Stimulated activated CD8-positive, alpha-beta memory T cell treated with anti-CD3 and anti-CD28 coated beads, Interleukin-12 subunit alpha, Interleukin-12 subunit beta, amount 100 ng/mL, for 24 hours (primary cell): ENCODE measurements around the gene PDE6G.

ENCODE experiments used
- DNase-seq: peaks from one replicate; pipeline ENCODE4 v3.0.0-alpha.2; 2020; ENCODE audit errors: extremely low read depth

PDE6G gene

GRCh38 chr17:81656118-81656743 lies at the start of gene PDE6G:
TSS of gene PDE6G (minus strand) at chr17:81656542. CDS start at chr17:81653305, 3,237 bp downstream.
- no peak for DNase-seq

DNA sequence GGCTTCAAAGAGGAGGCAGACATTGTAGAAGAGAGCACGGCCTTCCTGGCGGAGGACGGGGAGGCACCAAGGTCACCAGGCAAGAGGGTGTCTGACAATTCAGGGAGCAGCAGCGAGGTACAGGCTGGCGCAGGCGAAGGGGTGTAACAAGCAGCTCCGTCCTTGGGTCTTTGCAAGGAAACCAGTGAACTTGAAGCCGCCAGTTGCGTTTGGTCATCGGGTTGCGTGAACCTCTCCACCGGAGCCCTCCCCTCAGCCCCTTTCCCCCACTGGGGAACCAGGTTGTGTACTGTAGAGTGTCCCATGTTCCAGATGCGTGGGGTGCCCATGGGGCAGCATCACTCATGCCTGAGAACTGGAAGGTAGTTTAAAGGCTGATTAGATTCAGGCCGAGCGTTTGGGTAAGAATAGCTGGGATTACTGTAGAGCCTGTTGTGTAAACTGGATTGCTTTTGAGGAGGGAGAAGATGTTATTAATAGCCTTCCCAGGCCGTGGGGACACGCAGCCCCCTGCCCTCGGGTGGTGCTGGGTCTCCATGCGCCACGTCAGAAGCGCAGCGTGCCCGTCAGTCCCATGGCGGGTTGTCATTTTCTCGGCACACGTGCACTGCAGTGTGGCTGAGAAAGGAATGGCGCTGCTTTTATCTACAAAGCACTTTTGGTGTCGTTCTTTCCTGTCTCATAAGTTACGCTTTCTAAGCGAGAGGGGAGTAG lies 49.3 kb upstream of the PDE6G start:
- no peak for DNase-seq

DNA sequence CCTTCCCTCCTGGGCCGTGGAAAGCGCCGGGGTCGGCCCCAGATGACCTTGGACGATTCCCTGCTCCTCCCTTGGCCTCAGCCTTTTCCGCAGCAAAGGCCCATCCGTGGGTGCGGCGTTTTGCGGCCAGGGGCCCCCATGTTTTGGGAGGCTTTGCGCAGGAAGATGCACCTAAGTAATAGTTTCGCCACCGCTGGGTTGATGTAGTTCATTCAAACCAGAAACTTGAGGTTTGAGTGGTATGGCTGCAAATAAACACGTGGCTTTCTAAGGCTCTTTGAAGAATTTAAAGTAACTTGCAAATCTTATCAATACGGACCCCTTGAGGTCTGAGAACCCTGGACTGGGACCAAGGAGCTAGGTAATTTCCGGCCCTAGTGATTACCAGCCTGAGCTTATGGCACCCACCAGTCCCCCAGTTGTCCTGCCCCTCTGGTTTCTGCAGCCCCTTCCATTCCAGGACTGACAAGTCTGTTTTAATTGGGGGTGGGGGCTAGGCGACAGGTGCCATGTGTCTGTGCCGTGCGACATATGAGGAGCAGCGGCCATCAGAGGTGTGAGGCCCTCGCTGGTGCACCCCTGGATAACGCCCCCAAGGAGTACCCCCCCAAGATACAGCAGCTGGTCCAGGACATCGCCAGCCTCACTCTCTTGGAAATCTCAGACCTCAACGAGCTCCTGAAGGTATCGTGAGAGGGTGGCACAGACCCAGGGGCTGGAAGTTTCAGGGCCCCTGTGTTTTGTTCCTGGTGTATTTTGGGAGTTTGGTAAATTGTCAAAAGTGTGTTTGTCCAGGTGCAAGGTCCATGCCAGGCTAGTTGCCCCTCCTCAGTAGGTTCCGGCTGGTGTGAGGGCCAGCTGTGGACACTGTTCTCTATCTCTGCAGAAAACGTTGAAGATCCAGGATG lies 47.7 kb upstream of the PDE6G start:
- no peak for DNase-seq

DNA sequence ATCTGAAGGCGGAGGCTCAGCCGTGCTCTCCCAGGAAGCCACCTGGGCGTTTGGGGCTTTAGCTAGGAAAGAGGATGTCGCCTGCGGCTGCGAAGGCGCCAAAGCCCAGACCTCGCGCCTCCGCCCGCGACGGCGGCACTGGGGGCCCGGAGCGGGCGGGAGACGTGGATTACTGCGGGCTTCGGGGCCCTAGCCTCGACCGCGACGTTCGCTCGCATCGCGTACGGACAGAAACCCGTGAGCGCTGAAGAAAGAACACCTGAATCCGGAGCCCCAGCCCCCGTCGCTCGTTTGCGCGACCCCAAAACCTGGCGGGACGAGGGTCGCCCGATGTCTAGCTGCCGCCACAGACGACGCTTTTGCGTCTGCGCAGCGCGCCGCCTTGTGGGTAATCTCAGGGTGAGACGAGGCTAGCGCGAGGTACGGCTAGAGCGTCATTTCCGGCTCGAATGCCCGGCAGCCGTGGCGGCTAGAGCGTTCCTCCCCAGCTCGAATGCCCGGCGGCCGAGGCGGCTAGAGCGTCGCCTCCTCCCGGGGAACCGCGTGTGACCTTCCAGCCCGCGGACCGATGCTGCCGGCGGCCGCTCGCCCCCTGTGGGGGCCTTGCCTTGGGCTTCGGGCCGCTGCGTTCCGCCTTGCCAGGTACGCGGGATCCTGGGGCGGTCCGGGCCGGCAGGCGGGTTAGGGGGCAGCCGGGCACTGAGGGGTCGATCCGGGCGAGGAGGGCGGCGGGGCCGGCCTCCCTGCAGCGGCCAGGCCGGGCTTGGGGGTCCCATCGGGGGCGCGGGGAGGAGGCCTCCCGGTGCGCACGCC lies 46.8 kb upstream of the PDE6G start, which contains the start of gene MRPL12:
MRPL12 (plus strand) TSS at position 434 of the 813 bp plus-strand sequence; CDS start at position 569, 135 bp downstream.
- peak; percentile 80 for DNase-seq

DNA sequence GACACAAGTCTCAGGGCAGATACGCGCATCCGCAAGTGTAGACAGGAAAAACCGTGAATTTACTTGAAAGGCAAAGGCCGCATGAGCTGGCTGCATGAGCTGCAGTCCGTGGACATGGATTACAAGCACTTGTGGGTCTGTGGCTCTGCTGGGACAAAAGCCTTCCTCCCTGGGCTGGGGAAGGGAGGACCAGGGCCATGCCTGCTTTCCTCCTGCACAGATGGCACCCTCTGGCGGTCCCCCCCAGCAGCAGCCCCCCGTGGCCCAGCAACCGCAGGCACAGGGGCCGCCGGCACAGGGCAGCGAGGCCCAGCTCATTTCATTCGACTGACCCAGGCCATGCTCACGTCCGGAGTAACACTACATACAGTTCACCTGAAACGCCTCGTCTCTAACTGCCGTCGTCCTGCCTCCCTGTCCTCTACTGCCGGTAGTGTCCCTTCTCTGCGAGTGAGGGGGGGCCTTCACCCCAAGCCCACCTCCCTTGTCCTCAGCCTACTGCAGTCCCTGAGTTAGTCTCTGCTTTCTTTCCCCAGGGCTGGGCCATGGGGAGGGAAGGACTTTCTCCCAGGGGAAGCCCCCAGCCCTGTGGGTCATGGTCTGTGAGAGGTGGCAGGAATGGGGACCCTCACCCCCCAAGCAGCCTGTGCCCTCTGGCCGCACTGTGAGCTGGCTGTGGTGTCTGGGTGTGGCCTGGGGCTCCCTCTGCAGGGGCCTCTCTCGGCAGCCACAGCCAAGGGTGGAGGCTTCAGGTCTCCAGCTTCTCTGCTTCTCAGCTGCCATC lies 45.1 kb upstream of the PDE6G start:
- DNase-seq, result no peak

DNA sequence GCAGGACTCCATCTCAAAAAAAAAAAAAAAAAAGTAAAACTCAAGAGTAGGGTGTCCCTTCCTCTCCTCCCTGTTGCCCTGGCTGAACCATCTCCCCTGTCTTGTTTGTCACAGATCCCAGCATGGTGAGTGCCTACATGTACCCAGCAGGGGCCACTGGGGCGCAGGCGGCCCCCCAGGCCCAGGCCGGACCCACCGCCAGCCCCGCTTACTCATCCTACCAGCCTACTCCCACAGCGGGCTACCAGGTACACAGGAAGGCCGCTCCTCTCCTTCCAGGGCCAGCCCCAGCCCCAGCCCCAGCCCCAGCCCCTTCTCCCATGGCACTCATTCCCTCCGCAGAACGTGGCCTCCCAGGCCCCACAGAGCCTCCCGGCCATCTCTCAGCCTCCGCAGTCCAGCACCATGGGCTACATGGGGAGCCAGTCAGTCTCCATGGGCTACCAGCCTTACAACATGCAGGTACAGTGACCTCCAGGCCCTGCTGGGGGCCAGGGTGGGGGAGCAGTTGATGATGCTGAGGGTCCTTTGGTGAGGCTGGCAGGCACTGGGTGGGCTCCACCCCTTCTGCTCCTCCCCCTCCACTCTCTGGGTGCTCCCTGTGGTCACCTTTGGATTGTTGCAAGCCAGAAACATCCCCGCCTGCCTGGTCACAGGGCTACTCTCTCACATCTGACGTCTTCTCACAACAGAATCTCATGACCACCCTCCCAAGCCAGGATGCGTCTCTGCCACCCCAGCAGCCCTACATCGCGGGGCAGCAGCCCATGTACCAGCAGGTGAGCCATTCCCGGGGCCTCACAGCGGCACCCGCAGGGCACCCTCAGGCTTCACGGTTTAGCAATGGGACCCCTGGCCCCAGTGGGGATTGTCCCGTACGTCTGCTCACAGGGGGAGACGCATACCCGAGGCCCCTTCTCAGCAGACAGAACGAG lies 44.3 kb upstream of the PDE6G start:
- DNase-seq, result no peak

- DNase-seq, result no peak
Measured at GRCh38 chr17:81697261-81698044, 41.1 kb upstream of the PDE6G start.

- DNase-seq, result no peak
Measured at GRCh38 chr17:81696218-81696941, 40.0 kb upstream of the PDE6G start.

GRCh38 chr17:81695801-81696200 lies 39.5 kb upstream of the PDE6G start:
- no peak for DNase-seq

DNA sequence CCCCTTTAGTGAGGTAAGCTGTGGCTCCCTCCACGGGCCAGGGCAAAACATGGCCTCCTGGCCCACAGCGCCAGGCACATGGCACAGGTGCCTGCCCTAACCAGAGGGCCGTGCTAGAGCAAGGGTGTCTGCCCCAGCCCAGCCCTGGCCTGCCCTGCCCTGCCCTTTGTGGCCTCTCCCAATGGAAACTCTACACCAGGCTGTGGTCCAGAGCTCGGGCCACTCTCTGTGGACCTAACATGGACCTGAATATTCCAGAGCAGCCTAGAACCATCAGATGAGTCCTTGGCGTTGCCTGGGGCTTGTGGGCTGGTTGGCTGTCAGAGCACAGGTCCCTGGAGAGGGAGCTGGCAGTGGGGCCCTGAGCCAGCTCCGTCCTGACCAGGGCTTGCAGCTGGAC lies 38.9 kb upstream of the PDE6G start:
- DNase-seq, result no peak

GRCh38 chr17:81694810-81695209 lies 38.5 kb upstream of the PDE6G start:
- no peak for DNase-seq

GRCh38 chr17:81693509-81694210 lies 37.3 kb upstream of the PDE6G start:
- DNase-seq, result no peak

GRCh38 chr17:81691608-81692007 lies 35.3 kb upstream of the PDE6G start:
- DNase-seq, result no peak

DNA sequence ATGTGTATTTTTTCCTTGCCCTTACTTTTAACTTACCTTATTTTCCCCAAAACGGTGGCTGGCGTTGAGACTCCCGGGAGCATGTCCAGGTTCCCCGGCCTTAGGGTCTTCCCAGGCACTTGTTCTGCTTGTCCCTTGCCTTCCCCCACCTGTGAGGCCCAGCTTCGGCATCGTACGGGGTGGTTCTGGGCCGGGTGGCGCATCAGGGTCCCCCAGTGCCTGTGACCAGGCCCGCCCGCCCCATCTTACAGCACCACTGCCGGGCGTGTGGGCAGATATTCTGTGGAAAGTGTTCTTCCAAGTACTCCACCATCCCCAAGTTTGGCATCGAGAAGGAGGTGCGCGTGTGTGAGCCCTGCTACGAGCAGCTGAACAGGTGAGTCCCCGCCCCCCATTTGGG lies 34.9 kb upstream of the PDE6G start:
- DNase-seq, result no peak

GRCh38 chr17:81690549-81690948 lies 34.2 kb upstream of the PDE6G start:
- no peak for DNase-seq

GRCh38 chr17:81690066-81690465 lies 33.7 kb upstream of the PDE6G start:
- no peak for DNase-seq

DNA sequence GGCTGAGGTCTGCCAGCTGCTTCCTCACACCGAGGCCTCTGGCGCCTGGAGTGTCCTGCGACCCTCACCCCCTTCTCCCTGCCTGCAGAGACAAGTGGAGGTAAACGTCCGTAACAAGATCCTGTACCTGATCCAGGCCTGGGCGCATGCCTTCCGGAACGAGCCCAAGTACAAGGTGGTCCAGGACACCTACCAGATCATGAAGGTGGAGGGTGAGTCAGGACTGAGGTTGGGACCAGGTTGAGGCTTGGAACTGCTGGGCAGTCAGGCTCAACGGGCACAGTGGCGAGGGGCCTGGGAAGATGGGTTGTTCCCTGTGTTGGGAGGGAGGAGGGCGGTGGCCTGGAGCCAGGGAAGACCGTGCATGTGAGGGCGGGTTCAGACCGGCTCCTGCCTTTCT lies 32.3 kb upstream of the PDE6G start:
- DNase-seq, result no peak
